ENCODE results near the gene TMEM37.

- no peak for TF ChIP-seq EP300 (IDR thresholded peaks at IDR 0.05)
- TF ChIP-seq CTCF (IDR thresholded peaks at IDR 0.05) = no peak
- TF ChIP-seq POLR2A (IDR thresholded peaks at IDR 0.05; ENCODE audit: low read depth) = no peak
- TF ChIP-seq POLR2AphosphoS5 (IDR thresholded peaks at IDR 0.05) = no peak
These were observed 32.3 kb downstream of the TMEM37 start for GRCh38 chr2:119463990-119464389.
